ENCODE data around the gene PIEZO2. TPM values are rescaled to one million over a fixed set of nuclear protein-coding genes. Genes with fewer than 3 reads are reported as not detected.

Gene PIEZO2
- total RNA-seq, 2 experiments from 2014 or later = not detected

DNA sequence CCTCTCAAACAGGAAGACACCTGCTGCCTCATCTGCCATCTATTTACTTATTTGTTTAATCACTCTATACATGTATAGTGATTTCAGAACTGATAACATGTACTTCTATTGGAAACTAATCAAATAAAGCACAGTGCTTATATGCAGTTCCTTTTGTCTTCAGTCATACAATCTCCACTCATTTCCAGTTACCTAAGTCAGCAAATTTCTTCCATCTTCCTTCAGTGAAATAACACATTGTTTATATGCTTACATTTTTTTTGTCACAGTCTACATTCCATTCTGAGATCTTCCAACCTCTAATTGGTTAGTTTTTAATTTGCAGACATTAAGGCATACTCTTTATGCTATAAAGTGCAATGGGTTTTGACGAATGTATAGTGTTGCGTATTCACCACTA is 323.0 kb downstream of the PIEZO2 start:
- no peaks in the 10 kb centered on the region for H3K36me3 ChIP-seq (ENCODE audit: insufficient read depth, low read length)
- Mint-ChIP-seq H3K27me3 (peaks cover 17% of the 10 kb centered on the region), H3K4me1 (ENCODE audit: low read depth) (peaks cover 5% of the 10 kb centered on the region), H3K27ac (no peak overlapping the region), H3K36me3 (ENCODE audit: low read depth) (no peaks in the 10 kb centered on the region), H3K4me3 (no peak overlapping the region), H3K9me3 (no peaks in the 10 kb centered on the region)
- no peak overlapping the region for H3K4me3 ChIP-seq (ENCODE audit: low read length)
- ATAC-seq (ENCODE audit: poor library complexity) (no peak), DNase-seq (no peak)
- H3K4me1 ChIP-seq (ENCODE audit: insufficient read depth, low read length) = peaks cover 3% of the 10 kb centered on the region
- ChIA-PET POLR2A (no interaction called here), CTCF (no interaction called here)
- H3K9me3 ChIP-seq (ENCODE audit: control insufficient read depth in 1 of 2, insufficient read depth in 1 of 2, low read length in 2 of 2) = no peaks in the 10 kb centered on the region
- intact Hi-C loops (cut with DNase I, micrococcal nuclease) = loop anchor here in 1 of 2 experiments (10.0 kb wide), 1 partner anchor 62 kb away; no protein-coding TSS in a partner anchor
- peaks cover 3% of the 10 kb centered on the region in 2 experiments for H3K27me3 ChIP-seq (ENCODE audit: control insufficient read depth in 1 of 2, insufficient read depth in 2 of 2, low read length in 2 of 2)
- no peak for TF ChIP-seq CTCF (IDR thresholded peaks at IDR 0.05)
- H3K27ac ChIP-seq (ENCODE audit: low read depth in 1 of 2, low read length in 2 of 2) = no peak overlapping the region

DNA sequence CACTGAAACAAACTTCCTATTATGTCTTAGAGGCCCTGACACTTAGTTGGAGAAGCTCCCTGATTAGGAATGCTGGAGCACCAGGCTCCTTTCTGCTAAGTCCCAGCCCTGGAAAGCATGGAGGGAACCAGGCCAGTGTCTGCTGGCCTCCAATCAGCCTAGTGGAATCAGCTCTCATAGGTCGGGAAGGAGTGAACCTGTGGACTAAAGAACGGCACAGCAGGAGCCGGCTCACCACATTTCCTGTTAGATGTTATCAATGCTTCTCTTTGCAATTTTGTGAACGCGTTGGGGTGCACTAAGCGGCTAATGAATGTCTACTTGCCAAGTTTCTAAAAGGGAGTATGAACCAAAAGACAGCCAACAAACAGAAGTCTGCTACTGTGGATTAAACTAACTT is 326.9 kb downstream of the PIEZO2 start:
- ChIA-PET CTCF (no interaction called here), POLR2A (no interaction called here)
- intact Hi-C loops (cut with DNase I, micrococcal nuclease) = loop anchor here in 1 of 2 experiments (10.0 kb wide), 1 partner anchor 58 kb away; no protein-coding TSS in a partner anchor
- Mint-ChIP-seq H3K36me3 (ENCODE audit: low read depth) (no peaks in the 10 kb centered on the region), H3K4me3 (no peak overlapping the region), H3K4me1 (ENCODE audit: low read depth) (peaks cover 5% of the 10 kb centered on the region), H3K27me3 (peaks cover 13% of the 10 kb centered on the region), H3K27ac (no peak overlapping the region), H3K9me3 (peaks cover 3% of the 10 kb centered on the region)
- TF ChIP-seq CTCF (IDR thresholded peaks at IDR 0.05) = no peak
- Histone ChIP-seq H3K36me3 (ENCODE audit: insufficient read depth, low read length) (no peaks in the 10 kb centered on the region), H3K4me3 (ENCODE audit: low read length) (no peak overlapping the region), H3K9me3 (ENCODE audit: control insufficient read depth in 1 of 2, insufficient read depth in 1 of 2, low read length in 2 of 2) (no peaks in the 10 kb centered on the region), H3K27me3 (ENCODE audit: control insufficient read depth in 1 of 2, insufficient read depth in 2 of 2, low read length in 2 of 2) (peaks cover 3% of the 10 kb centered on the region in 2 experiments), H3K27ac (ENCODE audit: low read depth in 1 of 2, low read length in 2 of 2) (no peak overlapping the region), H3K4me1 (ENCODE audit: insufficient read depth, low read length) (peaks cover 3% of the 10 kb centered on the region)
- DNase-seq = no peak
- no peak for ATAC-seq (ENCODE audit: poor library complexity)

DNA sequence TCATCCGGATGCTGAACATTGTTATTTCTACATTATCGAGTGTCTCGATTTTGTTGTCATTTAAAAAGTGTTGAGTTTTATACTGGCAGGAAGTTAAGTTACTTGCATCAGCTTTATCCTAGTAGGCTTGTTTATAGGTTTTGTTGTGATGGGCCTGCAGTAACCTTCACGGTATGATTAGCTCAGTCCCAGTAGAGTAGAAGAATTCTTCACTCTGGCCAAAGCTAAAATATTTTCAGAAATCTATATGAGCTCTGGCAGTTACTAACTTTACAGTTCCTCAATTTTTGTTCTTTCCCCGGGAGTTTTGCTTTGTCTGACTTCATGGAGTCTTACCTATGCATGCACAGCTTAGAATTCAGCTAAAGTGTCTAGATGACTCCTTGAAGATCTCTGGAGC is 328.7 kb downstream of the PIEZO2 start:
- Histone ChIP-seq H3K4me3 (ENCODE audit: low read length) (no peak overlapping the region), H3K4me1 (ENCODE audit: insufficient read depth, low read length) (peaks cover 3% of the 10 kb centered on the region), H3K27me3 (ENCODE audit: control insufficient read depth in 1 of 2, insufficient read depth in 2 of 2, low read length in 2 of 2) (peaks cover 3% of the 10 kb centered on the region in 2 experiments), H3K36me3 (ENCODE audit: insufficient read depth, low read length) (no peaks in the 10 kb centered on the region), H3K27ac (ENCODE audit: low read depth in 1 of 2, low read length in 2 of 2) (no peak overlapping the region), H3K9me3 (ENCODE audit: control insufficient read depth in 1 of 2, insufficient read depth in 1 of 2, low read length in 2 of 2) (no peaks in the 10 kb centered on the region)
- ChIA-PET CTCF (no interaction called here), POLR2A (interaction anchor here (0.6 kb wide), 1 partner anchor 487 kb away, joined by 3 read pairs; no protein-coding TSS in a partner anchor)
- peaks cover 3% of the 10 kb centered on the region for H3K9me3 Mint-ChIP-seq
- no peaks in the 10 kb centered on the region for H3K36me3 Mint-ChIP-seq (ENCODE audit: low read depth)
- ATAC-seq (ENCODE audit: poor library complexity) = no peak
- no peak overlapping the region for H3K4me3 Mint-ChIP-seq
- no peak for TF ChIP-seq CTCF (IDR thresholded peaks at IDR 0.05)
- peaks cover 15% of the 10 kb centered on the region for H3K27me3 Mint-ChIP-seq
- no peak overlapping the region for H3K27ac Mint-ChIP-seq
- peaks cover 5% of the 10 kb centered on the region for H3K4me1 Mint-ChIP-seq (ENCODE audit: low read depth)
- no peak for DNase-seq
- intact Hi-C loops (cut with DNase I, micrococcal nuclease) = loop anchor here in 1 of 2 experiments (10.0 kb wide), 1 partner anchor 56 kb away; no protein-coding TSS in a partner anchor

Measured in CD4-positive, alpha-beta T cell (primary cell).